Endothelial cell of umbilical vein (primary cell): ENCODE results near the gene RANBP1. TPM values are rescaled to one million over a fixed set of nuclear protein-coding genes. Genes with fewer than 3 reads are reported as not detected.

Experiments used
- BruUV-seq: library from RNA; stranded (reverse); fragments of 400-500 nt; replicated peaks from 2 replicates; lab custom pipeline; 2021; lab: Mats Ljungman, UMichigan
- CTCF ChIA-PET: fragments of 300-600, 350-600 bp; sonication (Branson Sonifier 250); formaldehyde crosslinking; loops from one replicate; lab custom pipeline; 2021; ENCODE audit warnings: antibody characterized with exemption, inconsistent platforms; lab: Charles Lee
- POLR2A ChIA-PET: fragments of 300-600, 350-600 bp; sonication (Branson Sonifier 250); formaldehyde crosslinking; loops from one replicate; lab custom pipeline; 2021; ENCODE audit warnings: antibody characterized with exemption, inconsistent platforms; lab: Charles Lee
- DNase-seq: peaks from one replicate; pipeline ENCODE4 v3.0.0-alpha.2; 2011; ENCODE audit warnings: low read depth, low spot score
- FAIRE-seq: peaks from 2 replicates; lab custom pipeline; 2011; peaks lifted over from hg19 to GRCh38; lab: Jason Lieb, UNC
- H2AFZ ChIP-seq: 2 replicates; pipeline ENCODE4 v1.6.0; 2012; ENCODE audit warnings: low read depth, low read length, control low read depth, inconsistent platforms
- H3K27ac ChIP-seq: 2 replicates; pipeline ENCODE4 v1.5.1; 2011; ENCODE audit warnings: low read depth, mild to moderate bottlenecking, control low read depth, low read length, moderate library complexity; ENCODE audit not compliant: insufficient read depth
- H3K27me3 ChIP-seq, 2 experiments: 2 replicates each; pipeline versions ENCODE4 v1.6.0 to v1.6.1; 2011; ENCODE audit warnings: low read length in 2 of 2, mixed read lengths in 1 of 2; ENCODE audit not compliant: control insufficient read depth in 2 of 2, insufficient read depth in 2 of 2
- H3K36me3 ChIP-seq, 2 experiments: 2 replicates in 1 of 2; 3 replicates in 1 of 2; pipeline ENCODE4 v1.5.1; 2011; ENCODE audit warnings: low read length in 2 of 2, mild to moderate bottlenecking in 1 of 2, moderate library complexity in 1 of 2; ENCODE audit not compliant: control insufficient read depth in 2 of 2, insufficient read depth in 2 of 2; ENCODE audit errors: extremely low read depth in 1 of 2
- H3K4me1 ChIP-seq: 3 replicates; pipeline ENCODE4 v1.5.1; 2011; ENCODE audit warnings: mild to moderate bottlenecking, low read length; ENCODE audit not compliant: control insufficient read depth, insufficient read depth; ENCODE audit errors: extremely low read depth
- H3K4me2 ChIP-seq: 2 replicates; pipeline ENCODE4 v1.6.1; 2011; ENCODE audit warnings: low read length, control low read depth, mixed read lengths; ENCODE audit not compliant: insufficient read depth
- H3K4me3 ChIP-seq, 3 experiments: fragments of 200-600 bp in 1 of 3; sonication (generic), shearing (Covaris generic) in 1 of 3; replicated peaks in 1 of 3; 2 replicates each; pipeline ENCODE4 v1.5.1; 2011 to 2016; ENCODE audit warnings: control low read depth in 3 of 3, low read length in 3 of 3, mild to moderate bottlenecking in 2 of 3, inconsistent platforms in 1 of 3, low read depth in 1 of 3, moderate library complexity in 1 of 3; ENCODE audit not compliant: insufficient read depth in 1 of 3
- H3K79me2 ChIP-seq: 2 replicates; pipeline ENCODE4 v1.6.0; 2012; ENCODE audit warnings: low read length, inconsistent platforms; ENCODE audit not compliant: control insufficient read depth, insufficient read depth
- H3K9ac ChIP-seq: replicated peaks from 2 replicates; pipeline ENCODE3; 2011; ENCODE audit warnings: low read length, control low read depth; ENCODE audit not compliant: insufficient read depth; ENCODE audit errors: extremely low read depth
- H3K9me1 ChIP-seq: replicated peaks from 3 replicates; pipeline ENCODE4 v1.6.0; 2011; ENCODE audit warnings: mild to moderate bottlenecking, low read length; ENCODE audit not compliant: control insufficient read depth, insufficient read depth; ENCODE audit errors: extremely low read depth
- H3K9me3 ChIP-seq: replicated peaks from 2 replicates; pipeline ENCODE4 v1.5.1; 2012; ENCODE audit warnings: low read length, inconsistent platforms; ENCODE audit not compliant: control insufficient read depth, insufficient read depth
- H4K20me1 ChIP-seq: replicated peaks from 2 replicates; pipeline ENCODE3; 2011; ENCODE audit warnings: mild to moderate bottlenecking, low read length; ENCODE audit not compliant: control insufficient read depth, insufficient read depth; ENCODE audit errors: extremely low read depth
- EZH2 ChIP-seq: IDR thresholded peaks from 2 replicates; pipeline ENCODE4 v1.6.1; 2012; ENCODE audit warnings: borderline replicate concordance, low read depth, mild to moderate bottlenecking, moderate library complexity, low read length, inconsistent platforms; ENCODE audit not compliant: severe bottlenecking
- FOS ChIP-seq: IDR thresholded peaks from 2 replicates; pipeline ENCODE4 v1.6.1; 2011; ENCODE audit warnings: mild to moderate bottlenecking, low read length, moderate library complexity, borderline replicate concordance; ENCODE audit not compliant: insufficient read depth
- GATA2 ChIP-seq: IDR thresholded peaks from 2 replicates; pipeline ENCODE4 v1.7.0; 2011; ENCODE audit warnings: low read depth, mild to moderate bottlenecking, moderate library complexity, mixed read lengths, low read length; ENCODE audit not compliant: insufficient read length, insufficient read depth
- JUN ChIP-seq: IDR thresholded peaks from 2 replicates; pipeline ENCODE4 v1.6.1; 2011; ENCODE audit warnings: borderline replicate concordance, low read depth; ENCODE audit not compliant: insufficient read length, insufficient read depth
- MYC ChIP-seq: IDR thresholded peaks from one replicate; pipeline ENCODE4 v1.6.1; 2011; ENCODE audit warnings: mild to moderate bottlenecking, low read depth, low read length
- POLR2A ChIP-seq: IDR thresholded peaks from 2 replicates; pipeline ENCODE4 v1.6.1; 2012; ENCODE audit warnings: low read depth, mild to moderate bottlenecking, control low read depth, low read length
- POLR2AphosphoS5 ChIP-seq: IDR thresholded peaks from 2 replicates; pipeline ENCODE4 v1.6.1; 2012; ENCODE audit warnings: low read depth, mild to moderate bottlenecking, control low read depth, low read length, moderate library complexity; ENCODE audit not compliant: insufficient read depth
- dilution Hi-C: fragments of 300-500 bp; cut with MboI; formaldehyde crosslinking; loops from one replicate; pipeline ENCODE4 v1.15.0; 2019; ENCODE audit warnings: low sequenced_read_pairs; ENCODE audit not compliant: extremely low pct_ligation_motif_present
- intact Hi-C: fragments of 100-400 bp; cut with micrococcal nuclease; formaldehyde crosslinking; loops from one replicate; pipeline ENCODE4 v1.10.0; 2022
- polyA plus RNA-seq, 4 experiments: library from polyadenylated mRNA; depleted of rRNA in 3 of 4; stranded (reverse) in 3 of 4; unstranded in 1 of 4; fragments of >200 nt; gene quantifications; 2 replicates each; pipeline versions ENCODE4 v1.2.1 to v1.2.3, GENCODE V29; 2011 to 2012; ENCODE audit warnings: missing spikeins in 1 of 4
- total RNA-seq: library from RNA; stranded (reverse); gene quantifications from 2 replicates; pipeline ENCODE4 v1.2.3, GENCODE V29; 2021
- TF ChIP-seq, protein P1 (sequence below): IDR thresholded peaks from 2 replicates; pipeline ENCODE4 v1.6.1; 2011; ENCODE audit not compliant: insufficient read depth, insufficient read length
- TF ChIP-seq, protein P2 (sequence below), 2 donors: IDR thresholded peaks; 1 replicate in 1 of 2; 2 replicates in 1 of 2; pipeline ENCODE4 v1.5.1; 2011; ENCODE audit warnings: low read length in 2 of 2, mild to moderate bottlenecking in 2 of 2, moderate library complexity in 2 of 2, control low read depth in 1 of 2, inconsistent platforms in 1 of 2, low read depth in 1 of 2; ENCODE audit not compliant: insufficient read depth in 1 of 2; ENCODE audit errors: extremely low read depth in 1 of 2

The RANBP1 gene
- total and polyA plus RNA-seq, 2 donors (not counting 3 experiments of a cell fraction or from before 2014, with no cell fraction given): 228 to 247 TPM

DNA sequence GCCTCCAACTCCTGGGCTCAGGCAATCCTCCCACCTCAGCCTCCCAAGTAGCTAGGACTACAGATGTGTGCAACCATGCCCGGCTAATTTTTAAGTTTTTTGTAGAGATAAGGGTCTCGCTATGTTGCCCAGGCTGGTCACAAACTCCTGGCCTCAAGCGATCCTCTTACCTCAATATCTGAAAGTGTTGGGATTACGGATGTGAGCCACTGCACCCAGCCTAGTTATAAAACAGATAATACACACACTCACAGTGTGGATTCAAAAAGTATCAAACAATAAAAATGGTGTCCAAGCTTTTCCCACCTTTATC lies 35.3 kb downstream of the RANBP1 start:
- no peak overlapping the region for H2AFZ ChIP-seq
- BruUV-seq: no TSS peak
- dilution Hi-C loops: no loop called here
- TF ChIP-seq MYC (no peak), FOS (no peak), POLR2AphosphoS5 (no peak), GATA2 (no peak), JUN (no peak)
- TF ChIP-seq, protein P1, sequence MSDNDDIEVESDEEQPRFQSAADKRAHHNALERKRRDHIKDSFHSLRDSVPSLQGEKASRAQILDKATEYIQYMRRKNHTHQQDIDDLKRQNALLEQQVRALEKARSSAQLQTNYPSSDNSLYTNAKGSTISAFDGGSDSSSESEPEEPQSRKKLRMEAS: no peak
- DNase-seq (no peak), FAIRE-seq (no peak)
- no peak overlapping the region for H3K9ac ChIP-seq
- POLR2A ChIA-PET: no interaction called here
- H3K9me1 ChIP-seq: no peaks in the 10 kb centered on the region
- CTCF ChIA-PET: no interaction called here
- no peak overlapping the region for H3K4me2 ChIP-seq
- peaks cover 5% of the 10 kb centered on the region for H3K4me1 ChIP-seq
- H3K79me2 ChIP-seq: no peaks in the 10 kb centered on the region
- H3K4me3 ChIP-seq: no peak overlapping the region
- H3K36me3 ChIP-seq: no peaks in the 10 kb centered on the region
- no peak overlapping the region for H3K27ac ChIP-seq
- no peaks in the 10 kb centered on the region for H4K20me1 ChIP-seq
- intact Hi-C loops: no loop called here
- no peaks in the 10 kb centered on the region for H3K9me3 ChIP-seq
- H3K27me3 ChIP-seq: no peaks in the 10 kb centered on the region

DNA sequence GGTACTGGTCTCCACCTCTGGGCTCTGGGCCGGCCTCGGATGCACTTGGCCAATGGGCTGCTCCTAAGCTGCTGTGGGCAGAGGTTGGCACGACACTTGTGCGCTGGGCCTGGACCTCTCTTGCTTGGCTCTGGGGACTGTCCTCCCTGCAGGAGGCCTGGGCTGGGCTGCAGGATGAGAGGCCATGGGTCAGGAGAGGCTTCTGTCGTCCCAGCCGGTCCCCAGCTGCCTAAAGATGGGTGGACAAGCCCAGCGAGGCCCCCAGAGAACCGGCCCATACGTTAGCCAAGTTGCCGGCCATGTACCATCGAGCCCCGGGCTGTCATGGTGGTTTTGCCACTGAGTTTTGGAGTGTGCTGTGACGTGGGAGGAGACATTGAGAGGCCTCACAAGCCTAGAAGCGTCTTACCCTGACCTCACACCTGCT lies 36.6 kb downstream of the RANBP1 start:
- H3K9ac ChIP-seq: no peak overlapping the region
- no peak for DNase-seq
- no peak overlapping the region for H2AFZ ChIP-seq
- no peak overlapping the region for H3K4me2 ChIP-seq
- ChIA-PET POLR2A (no interaction called here), CTCF (no interaction called here)
- intact Hi-C loops (no loop called here), dilution Hi-C loops (no loop called here)
- TF ChIP-seq MYC: no peak
- TF ChIP-seq FOS: no peak
- TF ChIP-seq, protein P1: no peak
- TF ChIP-seq EZH2: no peak
- TF ChIP-seq POLR2AphosphoS5: no peak
- no peak for TF ChIP-seq POLR2A
- TF ChIP-seq JUN: no peak
- TF ChIP-seq GATA2: no peak
- TF ChIP-seq, protein P2, sequence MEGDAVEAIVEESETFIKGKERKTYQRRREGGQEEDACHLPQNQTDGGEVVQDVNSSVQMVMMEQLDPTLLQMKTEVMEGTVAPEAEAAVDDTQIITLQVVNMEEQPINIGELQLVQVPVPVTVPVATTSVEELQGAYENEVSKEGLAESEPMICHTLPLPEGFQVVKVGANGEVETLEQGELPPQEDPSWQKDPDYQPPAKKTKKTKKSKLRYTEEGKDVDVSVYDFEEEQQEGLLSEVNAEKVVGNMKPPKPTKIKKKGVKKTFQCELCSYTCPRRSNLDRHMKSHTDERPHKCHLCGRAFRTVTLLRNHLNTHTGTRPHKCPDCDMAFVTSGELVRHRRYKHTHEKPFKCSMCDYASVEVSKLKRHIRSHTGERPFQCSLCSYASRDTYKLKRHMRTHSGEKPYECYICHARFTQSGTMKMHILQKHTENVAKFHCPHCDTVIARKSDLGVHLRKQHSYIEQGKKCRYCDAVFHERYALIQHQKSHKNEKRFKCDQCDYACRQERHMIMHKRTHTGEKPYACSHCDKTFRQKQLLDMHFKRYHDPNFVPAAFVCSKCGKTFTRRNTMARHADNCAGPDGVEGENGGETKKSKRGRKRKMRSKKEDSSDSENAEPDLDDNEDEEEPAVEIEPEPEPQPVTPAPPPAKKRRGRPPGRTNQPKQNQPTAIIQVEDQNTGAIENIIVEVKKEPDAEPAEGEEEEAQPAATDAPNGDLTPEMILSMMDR (IDR thresholded peaks at IDR 0.05; ENCODE audit: extremely low read depth in 1 of 2, insufficient read depth in 1 of 2, low read depth in 1 of 2, low read length in 2 of 2): no peak
- no peak overlapping the region for H3K27ac ChIP-seq
- H3K27me3 ChIP-seq: no peaks in the 10 kb centered on the region
- no peaks in the 10 kb centered on the region for H3K79me2 ChIP-seq
- H3K4me3 ChIP-seq: no peak overlapping the region
- BruUV-seq: no TSS peak
- H4K20me1 ChIP-seq: no peaks in the 10 kb centered on the region
- no peaks in the 10 kb centered on the region for H3K9me1 ChIP-seq
- H3K4me1 ChIP-seq: peaks cover 5% of the 10 kb centered on the region
- H3K9me3 ChIP-seq: no peaks in the 10 kb centered on the region
- no peaks in the 10 kb centered on the region for H3K36me3 ChIP-seq
- FAIRE-seq: no peak
